H1 (cell line): Measurements from ENCODE around the gene VEPH1. TPM values are rescaled to one million over a fixed set of nuclear protein-coding genes. Genes with fewer than 3 reads are reported as not detected.

Experiments
- CTCF ChIA-PET: fragments of 300-600 bp; sonication (Branson Sonifier 250); formaldehyde crosslinking; loops from one replicate; lab custom pipeline; 2021; ENCODE audit not compliant: partially characterized antibody; lab: Charles Lee
- POLR2A ChIA-PET: fragments of 300-600 bp; sonication (Branson Sonifier 250); formaldehyde crosslinking; loops from one replicate; lab custom pipeline; 2021; ENCODE audit warnings: inconsistent platforms; ENCODE audit not compliant: partially characterized antibody; lab: Charles Lee
- DNase-seq, 2 experiments: peaks; one replicate each; pipeline versions ENCODE4 v3.0.0 to v3.0.0-alpha.2; 2010 to 2022; ENCODE audit warnings: low spot score in 2 of 2, low read depth in 1 of 2, mixed read lengths in 1 of 2
- FAIRE-seq: peaks from 2 replicates; lab custom pipeline; 2011; peaks lifted over from hg19 to GRCh38; lab: Jason Lieb, UNC
- H2AFZ ChIP-seq: 2 replicates; pipeline ENCODE4 v1.8.1; 2012; ENCODE audit warnings: low read length, inconsistent platforms
- H2AK5ac ChIP-seq: 2 replicates; pipeline ENCODE4 v1.6.1; 2013; ENCODE audit warnings: low read depth, low read length
- H2BK120ac ChIP-seq: replicated peaks from 2 replicates; pipeline ENCODE3; 2013; ENCODE audit warnings: low read depth, low read length, inconsistent platforms
- H2BK12ac ChIP-seq: 2 replicates; pipeline ENCODE4 v1.6.1; 2013; ENCODE audit warnings: low read depth, low read length
- H2BK15ac ChIP-seq: 2 replicates; pipeline ENCODE4 v1.6.1; 2013; ENCODE audit warnings: low read length
- H2BK20ac ChIP-seq: 2 replicates; pipeline ENCODE4 v1.6.1; 2013; ENCODE audit warnings: low read length
- H2BK5ac ChIP-seq: 2 replicates; pipeline ENCODE4 v1.6.1; 2013; ENCODE audit warnings: low read depth, low read length
- H3K14ac ChIP-seq: 2 replicates; pipeline ENCODE4 v1.6.1; 2013; ENCODE audit warnings: inconsistent platforms; ENCODE audit not compliant: insufficient read length
- H3K18ac ChIP-seq: 2 replicates; pipeline ENCODE4 v1.6.1; 2013; ENCODE audit warnings: low read length; ENCODE audit errors: extremely low read depth
- H3K23ac ChIP-seq: 2 replicates; pipeline ENCODE4 v1.6.1; 2013; ENCODE audit warnings: inconsistent platforms; ENCODE audit not compliant: insufficient read length
- H3K23me2 ChIP-seq: 2 replicates; pipeline ENCODE4 v1.6.1; 2013; ENCODE audit warnings: low read depth, low read length
- H3K27ac ChIP-seq: 2 replicates; pipeline ENCODE4 v1.6.1; 2011; ENCODE audit warnings: low read depth, low read length, inconsistent platforms
- H3K27me3 ChIP-seq, 4 experiments: replicated peaks in 1 of 4; 1 replicate in 1 of 4; 2 replicates in 3 of 4; pipeline versions ENCODE4 v1.6.1 to v1.8.1; 2011 to 2013; ENCODE audit warnings: low read length in 3 of 4, mild to moderate bottlenecking in 3 of 4, inconsistent platforms in 2 of 4, mixed read lengths in 2 of 4, moderate library complexity in 1 of 4; ENCODE audit not compliant: control insufficient read depth in 3 of 4, insufficient read depth in 3 of 4; ENCODE audit errors: extremely low read depth in 1 of 4
- H3K36me3 ChIP-seq, 4 experiments: 2 replicates each; pipeline versions ENCODE4 v1.6.1 to v1.8.1; 2011 to 2013; ENCODE audit warnings: mild to moderate bottlenecking in 4 of 4, low read length in 3 of 4, moderate library complexity in 2 of 4, control low read depth in 1 of 4, inconsistent platforms in 1 of 4; ENCODE audit not compliant: insufficient read depth in 4 of 4, control insufficient read depth in 2 of 4
- H3K4ac ChIP-seq: replicated peaks from 2 replicates; pipeline ENCODE3; 2013; ENCODE audit warnings: low read length, low read depth, mixed read lengths, inconsistent platforms; ENCODE audit not compliant: insufficient read length
- H3K4me1 ChIP-seq, 4 experiments: replicated peaks in 1 of 4; 1 replicate in 1 of 4; 2 replicates in 3 of 4; pipeline versions ENCODE4 v1.6.1 to v1.8.1; 2011 to 2013; ENCODE audit warnings: low read length in 3 of 4, inconsistent platforms in 2 of 4, mixed read lengths in 1 of 4; ENCODE audit not compliant: insufficient read depth in 4 of 4, control insufficient read depth in 3 of 4
- H3K4me2 ChIP-seq, 2 experiments: 2 replicates each; pipeline versions ENCODE4 v1.6.1 to v1.8.1; 2011 to 2013; ENCODE audit warnings: low read depth in 2 of 2, low read length in 2 of 2, control low read depth in 1 of 2, inconsistent platforms in 1 of 2, mild to moderate bottlenecking in 1 of 2; ENCODE audit not compliant: insufficient read depth in 1 of 2
- H3K4me3 ChIP-seq, 4 experiments: fragments of 200-600, 300-600 bp in 1 of 4; sonication (generic), shearing (Covaris generic), sonication (Bioruptor Twin) in 1 of 4; 2 replicates each; pipeline versions ENCODE4 v1.5.1 to v1.8.1; 2011 to 2016; ENCODE audit warnings: low read length in 4 of 4, low read depth in 3 of 4, control low read depth in 2 of 4, inconsistent platforms in 2 of 4, mild to moderate bottlenecking in 2 of 4, mixed read lengths in 1 of 4, moderate library complexity in 1 of 4; ENCODE audit not compliant: insufficient read depth in 2 of 4; ENCODE audit errors: extremely low read depth in 1 of 4
- H3K56ac ChIP-seq: replicated peaks from 2 replicates; pipeline ENCODE3; 2013; ENCODE audit warnings: low read depth, mild to moderate bottlenecking, mixed read lengths, low read length, inconsistent platforms; ENCODE audit not compliant: insufficient read length
- H3K79me1 ChIP-seq: 2 replicates; pipeline ENCODE4 v1.6.1; 2013; ENCODE audit warnings: low read depth, low read length, control low read depth
- H3K79me2 ChIP-seq, 2 experiments: 2 replicates each; pipeline versions ENCODE4 v1.6.1 to v1.8.1; 2012 to 2013; ENCODE audit warnings: low read length in 2 of 2, mild to moderate bottlenecking in 2 of 2, inconsistent platforms in 1 of 2; ENCODE audit not compliant: insufficient read depth in 2 of 2, control insufficient read depth in 1 of 2
- H3K9ac ChIP-seq, 4 experiments: replicated peaks in 1 of 4; 1 replicate in 1 of 4; 2 replicates in 3 of 4; pipeline versions ENCODE4 v1.6.1 to v1.8.1; 2011 to 2013; ENCODE audit warnings: low read depth in 3 of 4, low read length in 3 of 4, control low read depth in 2 of 4, mild to moderate bottlenecking in 2 of 4, moderate library complexity in 2 of 4, inconsistent platforms in 1 of 4; ENCODE audit errors: extremely low read depth in 1 of 4
- H3K9me3 ChIP-seq, 2 experiments: 2 replicates each; pipeline versions ENCODE4 v1.6.1 to v1.8.1; 2012 to 2013; ENCODE audit warnings: mild to moderate bottlenecking in 2 of 2, moderate library complexity in 2 of 2, control low read depth in 1 of 2, inconsistent platforms in 1 of 2, low read depth in 1 of 2, low read length in 1 of 2, mixed read lengths in 1 of 2; ENCODE audit not compliant: insufficient read depth in 2 of 2
- H4K20me1 ChIP-seq, 2 experiments: replicated peaks in 1 of 2; 2 replicates each; pipeline versions ENCODE3 to v1.8.1; 2011 to 2013; ENCODE audit warnings: inconsistent platforms in 2 of 2, low read length in 2 of 2, mild to moderate bottlenecking in 1 of 2; ENCODE audit not compliant: insufficient read depth in 2 of 2, control insufficient read depth in 1 of 2
- H4K5ac ChIP-seq: 2 replicates; pipeline ENCODE4 v1.6.1; 2013; ENCODE audit warnings: low read length, low read depth, mixed read lengths, inconsistent platforms; ENCODE audit not compliant: insufficient read length
- H4K8ac ChIP-seq: 2 replicates; pipeline ENCODE4 v1.8.0; 2013; ENCODE audit warnings: mild to moderate bottlenecking, moderate library complexity, low read length, inconsistent platforms; ENCODE audit not compliant: insufficient read depth; ENCODE audit errors: extremely low read depth
- H4K91ac ChIP-seq: replicated peaks from 2 replicates; pipeline ENCODE3; 2013; ENCODE audit warnings: low read length, mixed read lengths, inconsistent platforms; ENCODE audit not compliant: insufficient read length
- MAFK ChIP-seq: IDR thresholded peaks from 2 replicates; pipeline ENCODE4 v1.6.1; 2012; ENCODE audit warnings: low read depth, mild to moderate bottlenecking, improper control_type of control experiment, low read length
- POLR2A ChIP-seq, 2 experiments: IDR thresholded peaks; 1 replicate in 1 of 2; 2 replicates in 1 of 2; pipeline ENCODE4 v1.6.1; 2011; ENCODE audit warnings: low read depth in 2 of 2, low read length in 2 of 2, mild to moderate bottlenecking in 2 of 2; ENCODE audit errors: control extremely low read depth in 1 of 2
- POLR2AphosphoS5 ChIP-seq: IDR thresholded peaks from 2 replicates; pipeline ENCODE4 v1.6.1; 2011; ENCODE audit warnings: low read depth, low read length
- polyA plus RNA-seq, 7 experiments: library from polyadenylated mRNA; depleted of rRNA in 3 of 7; stranded (reverse) in 5 of 7; unstranded in 2 of 7; fragments of >200 nt in 5 of 7; fragments of 200-250 nt in 2 of 7; gene quantifications; 1 replicate in 5 of 7; 2 replicates in 1 of 7; 4 replicates in 1 of 7; pipeline versions ENCODE4 v1.2.1 to v1.2.3, GENCODE V29; 2011 to 2013; ENCODE audit warnings: missing spikeins in 2 of 7, mixed read lengths in 2 of 7
- total RNA-seq: library from RNA; stranded (reverse); fragmentation: NEBNext Ultra II Directional; extraction: Animal tissue kit (Norgen Biotek cat#: 25700); gene quantifications from 2 replicates; pipeline ENCODE4 v1.2.1, GENCODE V29; 2021
- TF ChIP-seq, protein P1 (sequence below): IDR thresholded peaks from 2 replicates; pipeline ENCODE4 v1.6.1; 2012; ENCODE audit warnings: inconsistent platforms

The VEPH1 gene
- total and polyA plus RNA-seq, 2 of the 8 experiments (the other 6 are each of a cell fraction or from before 2014, with no cell fraction given), result 12.0 to 18.3 TPM

DNA sequence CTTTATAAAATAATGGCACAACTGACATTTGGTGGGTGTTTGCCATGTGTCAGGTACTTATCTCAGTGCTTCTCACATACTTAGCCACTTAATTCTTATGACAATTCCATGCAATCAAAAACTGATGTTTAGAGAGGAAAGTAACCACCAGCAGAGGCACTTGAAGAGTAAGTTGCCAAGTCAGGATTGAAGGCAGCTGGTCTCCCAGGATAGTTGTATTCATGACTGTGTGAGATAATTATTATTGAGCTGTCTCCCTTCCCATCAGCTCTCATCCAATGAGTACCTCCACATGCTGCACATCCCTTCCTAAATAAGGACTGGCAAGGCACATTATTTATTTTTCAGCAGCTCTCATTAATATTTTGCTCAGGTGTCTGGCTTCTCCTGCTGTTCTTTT is 4.8 kb downstream of the VEPH1 start:
- TF ChIP-seq, protein P1, sequence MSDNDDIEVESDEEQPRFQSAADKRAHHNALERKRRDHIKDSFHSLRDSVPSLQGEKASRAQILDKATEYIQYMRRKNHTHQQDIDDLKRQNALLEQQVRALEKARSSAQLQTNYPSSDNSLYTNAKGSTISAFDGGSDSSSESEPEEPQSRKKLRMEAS, result no peak
- TF ChIP-seq MAFK (no peak), POLR2A (IDR thresholded peaks at IDR 0.05; ENCODE audit: control extremely low read depth in 1 of 2, low read depth in 2 of 2, low read length in 2 of 2) (peak in 1 of 2 experiments; percentile 23; a peak in 1 of 3 replicates), POLR2AphosphoS5 (no peak)
- ChIA-PET CTCF (interaction anchor here (0.6 to 5.1 kb wide), 8 partner anchors 8 to 145 kb away, joined by 3 to 31 read pairs (median 4); no protein-coding TSS in a partner anchor), POLR2A (interaction anchor here (1.2 to 3.1 kb wide), 6 partner anchors 11 to 342 kb away, joined by 3 to 16 read pairs (median 10); partner anchors contain the start of genes CCNL1 and PTX3)
- FAIRE-seq (no peak), DNase-seq (no peak)
- Histone ChIP-seq H4K8ac (no peak overlapping the region), H3K9ac (no peak overlapping the region), H2BK120ac (no peak overlapping the region), H3K9me3 (no peaks in the 10 kb centered on the region), H3K23me2 (peaks cover 3% of the 10 kb centered on the region; the same call in 1 of the 2 replicates), H2BK12ac (peak overlapping the region; percentile 85), H2BK15ac (no peak overlapping the region), H4K91ac (no peak overlapping the region), H2BK5ac (0 out of 2 replicates have a peak overlapping the region, but pooled peaks have one; percentile 5), H3K4ac (no peak overlapping the region), H4K20me1 (no peaks in the 10 kb centered on the region), H2BK20ac (0 out of 2 replicates have a peak overlapping the region, but pooled peaks have one; percentile 26), H3K79me2 (peaks cover 0 to 4% of the 10 kb centered on the region in 2 experiments; a peak in 1 of 4 replicates), H3K4me2 (peak overlapping the region; percentile 71 to 95), H3K36me3 (peaks cover 0 to 2% (median 0%) of the 10 kb centered on the region in 4 experiments; a peak in 1 of 8 replicates), H3K14ac (no peak overlapping the region), H4K5ac (no peak overlapping the region), H3K79me1 (no peaks in the 10 kb centered on the region), H3K4me1 (peaks cover 4 to 20% (median 18%) of the 10 kb centered on the region in 4 experiments; a peak in 5 of 7 replicates), H3K4me3 (peak overlapping the region in 1 of 4 experiments; percentile 55; a peak in 2 of 8 replicates), H3K23ac (no peak overlapping the region), H3K27ac (no peak overlapping the region), H3K18ac (no peak overlapping the region), H3K56ac (no peak overlapping the region), H2AK5ac (0 out of 2 replicates have a peak overlapping the region, but pooled peaks have one; percentile 93), H3K27me3 (no peaks in the 10 kb centered on the region), H2AFZ (no peak overlapping the region)
